GM21447 (cell line): Measurements from ENCODE around the gene BEND6.
A peak's percentile ranks its signal among the peaks of the same experiment; 100 is the strongest.
"Not testable (repeated sequence)": the region's sequence is repeated elsewhere in the genome, so short reads cannot be mapped to it uniquely, and the experiment has no call there.

Experiments used
- ATAC-seq: cut with Tn5 transposase; IDR thresholded peaks from one replicate; pipeline ENCODE4 v1.9.1; 2021; ENCODE audit not compliant: unreplicated experiment

BEND6 gene

GRCh38 chr6:57026001-57026400 lies 71.1 kb downstream of the BEND6 start:
- no peak for ATAC-seq

GRCh38 chr6:57027301-57027700 lies 72.4 kb downstream of the BEND6 start:
- no peak for ATAC-seq

GRCh38 chr6:57029213-57029612 lies 74.3 kb downstream of the BEND6 start:
- ATAC-seq = no peak

GRCh38 chr6:57033228-57033627 lies 78.3 kb downstream of the BEND6 start:
- no peak for ATAC-seq

GRCh38 chr6:57035549-57035948 lies 80.6 kb downstream of the BEND6 start:
- ATAC-seq = no peak

- ATAC-seq = no peak
Observed at GRCh38 chr6:57038906-57039305, 84.0 kb downstream of the BEND6 start.

GRCh38 chr6:57040011-57040410 lies 85.1 kb downstream of the BEND6 start:
- ATAC-seq = no peak

GRCh38 chr6:57044061-57044460 lies 89.2 kb downstream of the BEND6 start:
- ATAC-seq = not testable (repeated sequence)

GRCh38 chr6:57044568-57044967 lies 89.7 kb downstream of the BEND6 start:
- ATAC-seq = no peak

- ATAC-seq = peak; percentile 95
Observed at GRCh38 chr6:57046332-57047256, 91.7 kb downstream of the BEND6 start, which contains the start of gene KIAA1586. KIAA1586 (plus strand) TSS chr6:57046693; CDS start chr6:57046756, 63 bp downstream.

- peak; percentile 26 for ATAC-seq
Observed at GRCh38 chr6:57047257-57047585, 92.3 kb downstream of the BEND6 start.

GRCh38 chr6:57047859-57048258 lies 93.0 kb downstream of the BEND6 start:
- not testable (repeated sequence) for ATAC-seq

- no peak for ATAC-seq
Observed at GRCh38 chr6:57048577-57048976, 93.7 kb downstream of the BEND6 start.

GRCh38 chr6:57063847-57064246 lies 108.9 kb downstream of the BEND6 start:
- no peak for ATAC-seq

- no peak for ATAC-seq
Observed at GRCh38 chr6:57064809-57065208, 109.9 kb downstream of the BEND6 start.

- no peak for ATAC-seq
Observed at GRCh38 chr6:57068061-57068460, 113.2 kb downstream of the BEND6 start.

GRCh38 chr6:57069228-57069627 lies 114.3 kb downstream of the BEND6 start:
- no peak for ATAC-seq

- no peak for ATAC-seq
Observed at GRCh38 chr6:57069920-57070331, 115.0 kb downstream of the BEND6 start.

- no peak for ATAC-seq
Observed at GRCh38 chr6:57072108-57072507, 117.2 kb downstream of the BEND6 start.

- ATAC-seq = no peak
Observed at GRCh38 chr6:57074383-57074782, 119.5 kb downstream of the BEND6 start.

- no peak for ATAC-seq
Observed at GRCh38 chr6:57075092-57075491, 120.2 kb downstream of the BEND6 start.
